Psoas muscle (tissue), 8 donors: Measurements from ENCODE around the gene GAS2L1. TPM values are rescaled to one million over a fixed set of nuclear protein-coding genes. Genes with fewer than 3 reads are reported as not detected.

Source experiments
- ATAC-seq, 4 donors: fragments of 200-7000 bp; cut with Tn5 transposase; one replicate each; pipeline ENCODE4 v1.9.1; 2020; ENCODE audit warnings: moderate library complexity in 3 of 4, mild to moderate bottlenecking in 2 of 4
- DNase-seq, 2 donors: peaks; one replicate each; pipeline ENCODE4 v3.0.0-alpha.2; 2020
- H3K27ac ChIP-seq: fragments of 200-600 bp; one replicate; pipeline ENCODE4 v1.8.0; 2022
- H3K27me3 ChIP-seq, 3 donors: fragments of 200-600 bp in 1 of 3; one replicate each; pipeline versions ENCODE4 v1.6.1 to v1.8.0; 2013 to 2022; ENCODE audit warnings: low read length in 2 of 3, mild to moderate bottlenecking in 2 of 3, moderate library complexity in 1 of 3; ENCODE audit not compliant: insufficient read depth in 3 of 3
- H3K36me3 ChIP-seq, 2 donors: fragments of 200-600 bp in 1 of 2; one replicate each; pipeline versions ENCODE4 v1.6.1 to v1.8.0; 2013 to 2022; ENCODE audit warnings: low read depth in 1 of 2, mild to moderate bottlenecking in 1 of 2, moderate library complexity in 1 of 2; ENCODE audit not compliant: insufficient read depth in 1 of 2
- H3K4me1 ChIP-seq: fragments of 200-600 bp; one replicate; pipeline ENCODE4 v1.8.0; 2022
- H3K4me3 ChIP-seq: fragments of 200-600 bp; one replicate; pipeline ENCODE4 v1.8.0; 2022; ENCODE audit warnings: mild to moderate bottlenecking
- H3K9me3 ChIP-seq: fragments of 200-600 bp; one replicate; pipeline ENCODE4 v1.8.0; 2022
- CTCF ChIP-seq: fragments of 200-600 bp; IDR thresholded peaks from one replicate; pipeline ENCODE4 v1.8.0; 2022; ENCODE audit warnings: antibody characterized with exemption
- WGBS, 3 donors: extraction: QIAGEN DNeasy Blood & Tissue Kit; methylation state at CpG; one replicate each; pipeline versions ENCODE4 v1.1.6 to v1.1.7; 2013; 5-methylcytosine and 5-hydroxymethylcytosine counted together
- intact Hi-C, 2 donors: fragments of 100-400 bp; cut with DNase I; formaldehyde crosslinking; loops; one replicate each; pipeline versions ENCODE4 v1.11.0 to v1.14.2; 2022
- polyA plus RNA-seq, 3 donors: library from polyadenylated mRNA; stranded (reverse); fragments of 200-250 nt; gene quantifications; one replicate each; pipeline ENCODE4 v1.2.3, GENCODE V29; 2013
- total RNA-seq, 4 donors: library from RNA; stranded (reverse); fragmentation: NEBNext Ultra II Directional in 2 of 4; extraction: Animal tissue kit (Norgen Biotek cat#: 25700) in 2 of 4; gene quantifications; one replicate each; pipeline versions ENCODE4 v1.2.1 to v1.2.4, GENCODE V29; 2021 to 2023
- donor health status: healthy with polysubstance abuse.
- donor health status: DM: no; HTN: no; CAD: no; lungs with moderate emphysema.
- donor health status: Bipolar disorder and iron deficiency.
- donor health status: healthy.
- donor health status: DM: yes; HTN: yes; CAD: no.
- donor health status: DM: no; HTN: no; CAD: no.
- donor health status: DM: no; HTN: no; CAD: no.
- donor health status: DM: yes; HTN: yes; CAD: no.

GAS2L1 gene
- total and polyA plus RNA-seq, 7 donors: 4.6 to 19.8 (median 5.2) TPM

GRCh38 chr22:29315286-29316140 is 9.1 kb downstream of the GAS2L1 start, which contains the start of gene RASL10A:
Gene RASL10A, minus strand, starts transcription at chr22:29315697. Its CDS starts 451 bp downstream, at chr22:29315246.
- Histone ChIP-seq H3K4me1 (peaks cover 11% of the 10 kb centered on the region), H3K9me3 (no peaks in the 10 kb centered on the region), H3K27me3 (peaks cover 0 to 35% (median 15%) of the 10 kb centered on the region in 3 donors), H3K27ac (no peak within 1 kb of the TSS), H3K36me3 (no peaks in the 10 kb centered on the region), H3K4me3 (peak within 1 kb of the TSS; percentile 58)
- ATAC-seq (peak in 3 of 4 donors; percentile 18 to 64 (median 43)), DNase-seq (peak in 1 of 2 donors; percentile 69)
- 6 to 18% (median 16%) methylated on average over 38 to 103 of the region's 103 CpGs for WGBS, 3 donors
- no peak for TF ChIP-seq CTCF
- intact Hi-C loops: no loop called here

GRCh38 chr22:29316141-29316828 is 9.8 kb downstream of the GAS2L1 start:
- 73 to 82% (median 80%) methylated on average over 18 of the region's 18 CpGs for WGBS, 3 donors
- DNase-seq: peak in 1 of 2 donors; percentile 46
- intact Hi-C loops: no loop called here
- H3K9me3 ChIP-seq: no peaks in the 10 kb centered on the region
- H3K4me1 ChIP-seq: peaks cover 10% of the 10 kb centered on the region
- no peak overlapping the region for H3K27ac ChIP-seq
- no peaks in the 10 kb centered on the region for H3K36me3 ChIP-seq
- ATAC-seq: no peak
- H3K27me3 ChIP-seq: peaks cover 0 to 35% (median 15%) of the 10 kb centered on the region in 3 donors
- no peak overlapping the region for H3K4me3 ChIP-seq
- no peak for TF ChIP-seq CTCF

- no peak for DNase-seq
- TF ChIP-seq CTCF: no peak
- WGBS, 3 donors: 92 to 96% (median 94%) methylated on average over 18 of the region's 18 CpGs
These were observed 11.5 kb downstream of the GAS2L1 start for GRCh38 chr22:29317827-29318454.

GRCh38 chr22:29319072-29319471 is 12.6 kb downstream of the GAS2L1 start:
- DNase-seq: no peak

More at GRCh38 chr22:29317827-29318454, 11.5 kb downstream of the GAS2L1 start:
- H3K4me1 ChIP-seq: peaks cover 10% of the 10 kb centered on the region
- no peaks in the 10 kb centered on the region for H3K36me3 ChIP-seq
- H3K27me3 ChIP-seq: peaks cover 0 to 32% (median 15%) of the 10 kb centered on the region in 3 donors
- no peak for ATAC-seq
- H3K4me3 ChIP-seq: no peak overlapping the region
- intact Hi-C loops: no loop called here
- no peaks in the 10 kb centered on the region for H3K9me3 ChIP-seq
- H3K27ac ChIP-seq: no peak overlapping the region

More at GRCh38 chr22:29319072-29319471, 12.6 kb downstream of the GAS2L1 start:
- Histone ChIP-seq H3K4me3 (no peak overlapping the region), H3K36me3 (no peaks in the 10 kb centered on the region), H3K4me1 (peaks cover 7% of the 10 kb centered on the region), H3K27ac (no peak overlapping the region), H3K9me3 (no peaks in the 10 kb centered on the region), H3K27me3 (peaks cover 0 to 21% (median 9%) of the 10 kb centered on the region in 3 donors)
- intact Hi-C loops: no loop called here
- WGBS, 3 donors: 83 to 97% (median 89%) methylated on average over 2 of the region's 2 CpGs
- no peak for ATAC-seq
- no peak for TF ChIP-seq CTCF
